Measurements from ENCODE around the gene SMPDL3B. TPM values are rescaled to one million over a fixed set of nuclear protein-coding genes. Genes with fewer than 3 reads are reported as not detected.

SMPDL3B gene
- total RNA-seq, 4 donors from 2014 or later, result 0.76 to 6.3 (median 1.9) TPM

GRCh38 chr1:27958513-27958912 is 23.7 kb downstream of the SMPDL3B start:
- Histone ChIP-seq H3K27me3 (no peaks in the 10 kb centered on the region), H3K27ac (no peak overlapping the region), H3K9me3 (no peaks in the 10 kb centered on the region), H3K4me1 (peaks cover 16 to 31% (median 21%) of the 10 kb centered on the region in 3 donors), H3K36me3 (peaks cover 0 to 6% (median 0%) of the 10 kb centered on the region in 3 donors), H3K4me3 (no peak overlapping the region)
- TF ChIP-seq POLR2A (IDR thresholded peaks at IDR 0.05), result no peak
- TF ChIP-seq CTCF (IDR thresholded peaks at IDR 0.05), result no peak
- 81 to 98% methylated on average over 7 to 19 of the region's 26 CpGs for WGBS, 2 donors
- intact Hi-C loops (cut with DNase I), result no loop called here
- DNase-seq, result no peak

GRCh38 chr1:27959792-27960603 is 25.2 kb downstream of the SMPDL3B start, which contains the start of gene XKR8:
Gene XKR8, plus strand, starts transcription at chr1:27959973. Its CDS starts 97 bp downstream, at chr1:27960070.
- intact Hi-C loops (cut with DNase I), result no loop called here
- no peaks in the 10 kb centered on the region for H3K9me3 ChIP-seq
- peak; percentile 29 for DNase-seq
- peak within 1 kb of the TSS; percentile 73 to 81 (median 77) for H3K4me3 ChIP-seq
- H3K27me3 ChIP-seq, result no peaks in the 10 kb centered on the region
- H3K36me3 ChIP-seq, result peaks cover 0 to 21% (median 7%) of the 10 kb centered on the region in 3 donors
- WGBS, 2 donors, result 11% methylated on average over 16 of the region's 68 CpGs; no CpG with 5 or more reads in 1 of the 2 donors
- H3K27ac ChIP-seq, result peak within 1 kb of the TSS; percentile 90 to 96 (median 93)
- peaks cover 16 to 31% (median 21%) of the 10 kb centered on the region in 3 donors for H3K4me1 ChIP-seq
- peak in 1 of 4 donors; percentile 78 for TF ChIP-seq POLR2A (IDR thresholded peaks at IDR 0.05)
- peak in 5 of 6 experiments; percentile 35 to 64 (median 49) for TF ChIP-seq CTCF (IDR thresholded peaks at IDR 0.05)

GRCh38 chr1:27960762-27961645 is 26.2 kb downstream of the SMPDL3B start:
- TF ChIP-seq CTCF (IDR thresholded peaks at IDR 0.05) (no peak), POLR2A (IDR thresholded peaks at IDR 0.05) (no peak)
- Histone ChIP-seq H3K27ac (peak overlapping the region; percentile 90 to 96 (median 93)), H3K36me3 (peaks cover 0 to 31% (median 7%) of the 10 kb centered on the region in 3 donors), H3K4me1 (peaks cover 16 to 31% (median 21%) of the 10 kb centered on the region in 3 donors), H3K4me3 (peak overlapping the region; percentile 73 to 81 (median 77)), H3K9me3 (no peaks in the 10 kb centered on the region), H3K27me3 (no peaks in the 10 kb centered on the region)
- intact Hi-C loops (cut with DNase I), result no loop called here
- 52 to 58% methylated on average over 5 to 7 of the region's 13 CpGs for WGBS, 2 donors
- DNase-seq, result no peak

- Histone ChIP-seq H3K4me1 (peaks cover 16 to 31% (median 21%) of the 10 kb centered on the region in 3 donors), H3K4me3 (peak overlapping the region in 2 of 4 donors; percentile 73 to 79)
These were observed 26.9 kb downstream of the SMPDL3B start for GRCh38 chr1:27961646-27962221.

More at GRCh38 chr1:27961646-27962221, 26.9 kb downstream of the SMPDL3B start:
- peak overlapping the region in 3 of 4 donors; percentile 92 to 96 (median 94) for H3K27ac ChIP-seq
- TF ChIP-seq CTCF (IDR thresholded peaks at IDR 0.05) (no peak), POLR2A (IDR thresholded peaks at IDR 0.05) (no peak)
- WGBS, 2 donors, result 52 to 61% methylated on average over 3 to 4 of the region's 4 CpGs
- no peak for DNase-seq
- no peaks in the 10 kb centered on the region for H3K27me3 ChIP-seq
- H3K36me3 ChIP-seq, result peaks cover 3 to 39% (median 11%) of the 10 kb centered on the region in 3 donors
- intact Hi-C loops (cut with DNase I), result no loop called here
- H3K9me3 ChIP-seq, result no peaks in the 10 kb centered on the region

All from esophagus squamous epithelium (tissue), 5 donors.